ENCODE results near the gene VPS51.
"Not testable (repeated sequence)": the region's sequence is repeated elsewhere in the genome, so short reads cannot be mapped to it uniquely, and the experiment has no call there.

VPS51 gene

GRCh38 chr11:65118097-65118837 lies 22.3 kb downstream of the VPS51 start:
- H3K9ac ChIP-seq (ENCODE audit: insufficient read length) = no peak overlapping the region
- no peak for DNase-seq (ENCODE audit: low read depth, low spot score)

GRCh38 chr11:65118891-65119669 lies 23.1 kb downstream of the VPS51 start:
- H3K4me3 ChIP-seq, H3K27ac ChIP-seq: not testable (repeated sequence)
- H3K36me3 ChIP-seq (ENCODE audit: insufficient read depth, low read length) = peaks cover 34% of the 10 kb centered on the region

More at GRCh38 chr11:65118097-65118837, 22.3 kb downstream of the VPS51 start:
- Histone ChIP-seq H3K36me3 (ENCODE audit: insufficient read depth, low read length) (peaks cover 34% of the 10 kb centered on the region), H3K4me3 (no peak overlapping the region), H3K9me3 (ENCODE audit: low read depth, low read length) (no peaks in the 10 kb centered on the region), H3K27ac (0 out of 2 replicates have a peak overlapping the region, but pooled peaks have one; percentile 23)
- TF ChIP-seq POLR2AphosphoS5 (IDR thresholded peaks at IDR 0.05; ENCODE audit: borderline replicate concordance, low read depth, low read length) (no peak), EZH2 (IDR thresholded peaks at IDR 0.05) (no peak), FOXP2 (optimal IDR thresholded peaks at IDR 0.05; ENCODE audit: control extremely low read depth, extremely low read length, insufficient read depth) (no peak)

GRCh38 chr11:65119670-65119995 lies 23.6 kb downstream of the VPS51 start:
- Histone ChIP-seq H3K9ac (ENCODE audit: insufficient read length) (no peak overlapping the region), H3K4me3 (no peak overlapping the region), H3K9me3 (ENCODE audit: low read depth, low read length) (no peaks in the 10 kb centered on the region), H3K36me3 (ENCODE audit: insufficient read depth, low read length) (peaks cover 38% of the 10 kb centered on the region), H3K27ac (no peak overlapping the region)
- DNase-seq (ENCODE audit: low read depth, low spot score) = no peak
- TF ChIP-seq EZH2 (IDR thresholded peaks at IDR 0.05) = no peak
- no peak for TF ChIP-seq FOXP2 (optimal IDR thresholded peaks at IDR 0.05; ENCODE audit: control extremely low read depth, extremely low read length, insufficient read depth)
- TF ChIP-seq POLR2AphosphoS5 (IDR thresholded peaks at IDR 0.05; ENCODE audit: borderline replicate concordance, low read depth, low read length) = no peak

More at GRCh38 chr11:65118891-65119669, 23.1 kb downstream of the VPS51 start:
- H3K9me3 ChIP-seq (ENCODE audit: low read depth, low read length); H3K9ac ChIP-seq (ENCODE audit: insufficient read length); DNase-seq (ENCODE audit: low read depth, low spot score): not testable (repeated sequence)

GRCh38 chr11:65120831-65121230 lies 24.8 kb downstream of the VPS51 start:
- peaks cover 44% of the 10 kb centered on the region for H3K36me3 ChIP-seq (ENCODE audit: insufficient read depth, low read length)
- no peak overlapping the region for H3K27ac ChIP-seq
- no peak for TF ChIP-seq EZH2 (IDR thresholded peaks at IDR 0.05)
- peak overlapping the region; percentile 78 for H3K4me3 ChIP-seq
- no peak for DNase-seq (ENCODE audit: low read depth, low spot score)
- peak overlapping the region; percentile 98 for H3K9ac ChIP-seq (ENCODE audit: insufficient read length)
- H3K9me3 ChIP-seq (ENCODE audit: low read depth, low read length) = no peaks in the 10 kb centered on the region

- TF ChIP-seq FOXP2 (optimal IDR thresholded peaks at IDR 0.05; ENCODE audit: control extremely low read depth, extremely low read length, insufficient read depth) = no peak
- DNase-seq (ENCODE audit: low read depth, low spot score) = no peak
- H3K36me3 ChIP-seq (ENCODE audit: insufficient read depth, low read length) = peaks cover 49% of the 10 kb centered on the region
- H3K27ac ChIP-seq = peak overlapping the region; percentile 73; the same call in 1 of the 2 replicates
- no peaks in the 10 kb centered on the region for H3K9me3 ChIP-seq (ENCODE audit: low read depth, low read length)
- peak overlapping the region; percentile 78 for H3K4me3 ChIP-seq
- H3K9ac ChIP-seq (ENCODE audit: insufficient read length) = peak overlapping the region; percentile 98
Measured at GRCh38 chr11:65121447-65121864, 25.4 kb downstream of the VPS51 start.

GRCh38 chr11:65121865-65122696 lies 26.1 kb downstream of the VPS51 start, which contains the start of the genes FAU and MRPL49:
Gene FAU (minus strand): TSS chr11:65122134. CDS start chr11:65121813, 321 bp downstream.
Gene MRPL49 (plus strand): TSS chr11:65122321. CDS start chr11:65122347, 26 bp downstream.
- TF ChIP-seq EZH2 (IDR thresholded peaks at IDR 0.05) (no peak), POLR2AphosphoS5 (IDR thresholded peaks at IDR 0.05; ENCODE audit: borderline replicate concordance, low read depth, low read length) (peak; percentile 98), FOXP2 (optimal IDR thresholded peaks at IDR 0.05; ENCODE audit: control extremely low read depth, extremely low read length, insufficient read depth) (peak; percentile 87)
- H3K36me3 ChIP-seq (ENCODE audit: insufficient read depth, low read length) = peaks cover 53% of the 10 kb centered on the region
- peak; percentile 73 for DNase-seq (ENCODE audit: low read depth, low spot score)
- no peaks in the 10 kb centered on the region for H3K9me3 ChIP-seq (ENCODE audit: low read depth, low read length)
- H3K9ac ChIP-seq (ENCODE audit: insufficient read length) = peak within 1 kb of the TSS; percentile 98
- peak within 1 kb of the TSS; percentile 78 for H3K4me3 ChIP-seq
- H3K27ac ChIP-seq = peak within 1 kb of the TSS; percentile 73; the same call in 1 of the 2 replicates

- DNase-seq (ENCODE audit: low read depth, low spot score) = no peak
- no peak overlapping the region for H3K9ac ChIP-seq (ENCODE audit: insufficient read length)
- H3K4me3 ChIP-seq = no peak overlapping the region
- H3K9me3 ChIP-seq (ENCODE audit: low read depth, low read length) = no peaks in the 10 kb centered on the region
- no peak for TF ChIP-seq EZH2 (IDR thresholded peaks at IDR 0.05)
- TF ChIP-seq FOXP2 (optimal IDR thresholded peaks at IDR 0.05; ENCODE audit: control extremely low read depth, extremely low read length, insufficient read depth) = no peak
- TF ChIP-seq POLR2AphosphoS5 (IDR thresholded peaks at IDR 0.05; ENCODE audit: borderline replicate concordance, low read depth, low read length) = no peak
- H3K36me3 ChIP-seq (ENCODE audit: insufficient read depth, low read length) = peaks cover 52% of the 10 kb centered on the region
- H3K27ac ChIP-seq = no peak overlapping the region
Measured at GRCh38 chr11:65124480-65125196, 28.6 kb downstream of the VPS51 start.

All from SK-N-MC (cell line).